Esophagus muscularis mucosa (tissue), 3 donors: ENCODE results near the gene TRAFD1.

Experiments used
- CTCF ChIP-seq, 3 experiments: fragments of 200-600 bp in 2 of 3; fragments of 450-650 bp in 1 of 3; sonication (generic) in 2 of 3; IDR thresholded peaks; one replicate each; pipeline ENCODE4 v1.5.1; 2017 to 2019; ENCODE audit warnings: antibody characterized with exemption in 3 of 3, mild to moderate bottlenecking in 2 of 3, moderate library complexity in 1 of 3
- POLR2A ChIP-seq: fragments of 450-650 bp; IDR thresholded peaks from one replicate; pipeline ENCODE4 v1.6.1; 2017; ENCODE audit warnings: antibody characterized with exemption, moderate library complexity, mild to moderate bottlenecking, low read depth
- POLR2AphosphoS5 ChIP-seq, 2 donors: sonication (generic); formaldehyde crosslinking; IDR thresholded peaks; one replicate each; pipeline ENCODE4 v1.6.1; 2017; ENCODE audit warnings: antibody characterized with exemption in 2 of 2

- TF ChIP-seq CTCF (IDR thresholded peaks at IDR 0.05), result no peak
- no peak for TF ChIP-seq POLR2A
- TF ChIP-seq POLR2AphosphoS5 (IDR thresholded peaks at IDR 0.05), result no peak
Observed at GRCh38 chr12:112091563-112091962, 33.8 kb upstream of the TRAFD1 start.
